Measurements from ENCODE around the gene COX6A2.

GRCh38 chr16:31428279-31428597 is at the start of gene COX6A2:
- TF ChIP-seq CTCF (conservative IDR thresholded peaks at IDR 0.05 in 1 of 2, IDR thresholded peaks at IDR 0.05 in 1 of 2; ENCODE audit: extremely low read depth in 1 of 2, insufficient read depth in 1 of 2, low read depth in 1 of 2, low read length in 2 of 2) = no peak
- TF ChIP-seq EZH2 (IDR thresholded peaks at IDR 0.05; ENCODE audit: borderline replicate concordance, low read length) = no peak
